Measurements from ENCODE around the gene PTPRF.

Gene PTPRF

DNA sequence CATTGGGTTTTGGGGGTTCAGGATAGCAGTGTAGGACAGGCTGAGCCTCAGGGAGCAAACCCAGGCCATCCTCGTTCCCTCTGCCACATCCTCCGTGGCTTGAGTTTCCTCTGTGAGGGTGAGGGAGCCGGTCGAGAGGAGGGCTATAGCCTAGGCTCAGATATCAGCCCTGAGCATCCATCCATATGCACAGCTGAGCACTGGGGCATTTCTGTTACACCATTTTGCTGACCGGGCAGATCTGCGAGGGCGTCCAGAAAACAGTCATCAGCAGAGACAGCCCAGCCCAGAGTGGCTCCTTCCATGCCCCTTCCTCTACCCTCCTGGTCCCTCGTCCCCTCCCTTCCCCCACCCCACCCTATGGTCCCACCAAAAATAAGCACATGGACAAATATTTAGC is 53.5 kb downstream of the PTPRF start:
- H4K20me1 ChIP-seq (ENCODE audit: insufficient read depth, low read length) = no peaks in the 10 kb centered on the region
- no peak for DNase-seq
- no peaks in the 10 kb centered on the region for H3K36me3 ChIP-seq (ENCODE audit: insufficient read depth, low read length)
- no peak overlapping the region for H3K4me2 ChIP-seq (ENCODE audit: insufficient read depth, low read length)
- no peaks in the 10 kb centered on the region for H3K4me1 ChIP-seq (ENCODE audit: insufficient read depth, low read length)
- no peak overlapping the region for H3K4me3 ChIP-seq (ENCODE audit: low read depth in 1 of 2, low read length in 2 of 2)
- no peak overlapping the region for H2AFZ ChIP-seq (ENCODE audit: low read depth, low read length)
- no peaks in the 10 kb centered on the region for H3K27me3 ChIP-seq (ENCODE audit: insufficient read depth, low read length, poor library complexity)
- TF ChIP-seq, protein P1, sequence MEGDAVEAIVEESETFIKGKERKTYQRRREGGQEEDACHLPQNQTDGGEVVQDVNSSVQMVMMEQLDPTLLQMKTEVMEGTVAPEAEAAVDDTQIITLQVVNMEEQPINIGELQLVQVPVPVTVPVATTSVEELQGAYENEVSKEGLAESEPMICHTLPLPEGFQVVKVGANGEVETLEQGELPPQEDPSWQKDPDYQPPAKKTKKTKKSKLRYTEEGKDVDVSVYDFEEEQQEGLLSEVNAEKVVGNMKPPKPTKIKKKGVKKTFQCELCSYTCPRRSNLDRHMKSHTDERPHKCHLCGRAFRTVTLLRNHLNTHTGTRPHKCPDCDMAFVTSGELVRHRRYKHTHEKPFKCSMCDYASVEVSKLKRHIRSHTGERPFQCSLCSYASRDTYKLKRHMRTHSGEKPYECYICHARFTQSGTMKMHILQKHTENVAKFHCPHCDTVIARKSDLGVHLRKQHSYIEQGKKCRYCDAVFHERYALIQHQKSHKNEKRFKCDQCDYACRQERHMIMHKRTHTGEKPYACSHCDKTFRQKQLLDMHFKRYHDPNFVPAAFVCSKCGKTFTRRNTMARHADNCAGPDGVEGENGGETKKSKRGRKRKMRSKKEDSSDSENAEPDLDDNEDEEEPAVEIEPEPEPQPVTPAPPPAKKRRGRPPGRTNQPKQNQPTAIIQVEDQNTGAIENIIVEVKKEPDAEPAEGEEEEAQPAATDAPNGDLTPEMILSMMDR (IDR thresholded peaks at IDR 0.05; ENCODE audit: borderline replicate concordance, extremely low read depth, low read length, poor library complexity, severe bottlenecking) = no peak
- ATAC-seq (ENCODE audit: insufficient read depth, low read depth) = no peak
- H3K9ac ChIP-seq (ENCODE audit: low read depth, low read length) = no peak overlapping the region
- H3K27ac ChIP-seq (ENCODE audit: low read length) = no peak overlapping the region
- no peaks in the 10 kb centered on the region for H3K9me3 ChIP-seq (ENCODE audit: insufficient read depth, low read length, severe bottlenecking)
- no peaks in the 10 kb centered on the region for H3K79me2 ChIP-seq (ENCODE audit: insufficient read depth, low read length)

- Histone ChIP-seq H3K4me2 (ENCODE audit: insufficient read depth, low read length) (no peak overlapping the region), H3K4me3 (ENCODE audit: low read depth in 1 of 2, low read length in 2 of 2) (no peak overlapping the region), H3K9ac (ENCODE audit: low read depth, low read length) (no peak overlapping the region), H3K79me2 (ENCODE audit: insufficient read depth, low read length) (no peaks in the 10 kb centered on the region), H3K27me3 (ENCODE audit: insufficient read depth, low read length, poor library complexity) (no peaks in the 10 kb centered on the region), H3K9me3 (ENCODE audit: insufficient read depth, low read length, severe bottlenecking) (no peaks in the 10 kb centered on the region), H3K4me1 (ENCODE audit: insufficient read depth, low read length) (no peaks in the 10 kb centered on the region), H3K36me3 (ENCODE audit: insufficient read depth, low read length) (no peaks in the 10 kb centered on the region), H3K27ac (ENCODE audit: low read length) (no peak overlapping the region), H2AFZ (ENCODE audit: low read depth, low read length) (no peak overlapping the region), H4K20me1 (ENCODE audit: insufficient read depth, low read length) (no peaks in the 10 kb centered on the region)
- no peak for ATAC-seq (ENCODE audit: insufficient read depth, low read depth)
- DNase-seq = no peak
- no peak for TF ChIP-seq EZH2 (IDR thresholded peaks at IDR 0.05; ENCODE audit: borderline replicate concordance, low read depth, low read length, severe bottlenecking)
- TF ChIP-seq, protein P1 (IDR thresholded peaks at IDR 0.05; ENCODE audit: borderline replicate concordance, extremely low read depth, low read length, poor library complexity, severe bottlenecking) = no peak
Observed at GRCh38 chr1:43585557-43585956, 54.9 kb downstream of the PTPRF start.

DNA sequence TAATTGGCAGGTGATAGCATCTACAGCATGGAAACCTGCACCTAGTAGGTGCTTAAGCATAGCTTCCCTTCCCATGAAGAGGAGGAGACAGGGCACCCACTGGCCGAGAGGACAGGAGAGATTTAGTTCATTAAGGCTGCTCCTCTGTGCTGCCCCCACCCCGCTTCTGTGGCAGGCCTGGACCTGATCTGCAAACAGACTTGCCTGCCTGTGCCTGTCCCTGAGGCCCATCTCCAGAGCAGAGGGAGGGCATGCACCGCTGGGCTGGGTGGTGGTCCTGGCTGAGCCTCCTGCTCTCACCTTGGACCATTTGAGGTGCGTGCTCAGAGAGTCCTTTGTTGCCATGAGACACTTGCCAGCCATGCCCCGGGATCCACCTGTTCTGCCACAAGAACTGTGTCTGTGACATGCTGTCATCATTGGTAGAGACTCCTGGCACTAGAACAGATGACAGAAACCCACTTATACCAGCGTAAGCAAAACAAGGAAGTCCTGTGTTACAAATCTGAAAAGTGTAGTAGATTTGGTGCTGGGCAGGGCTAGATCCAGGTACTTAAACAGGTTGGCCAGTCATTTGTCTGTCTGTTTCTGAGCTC is 55.6 kb downstream of the PTPRF start:
- no peaks in the 10 kb centered on the region for H3K27me3 ChIP-seq (ENCODE audit: insufficient read depth, low read length, poor library complexity)

More for the DNA sequence above, 55.6 kb downstream of the PTPRF start:
- DNase-seq (no peak), ATAC-seq (ENCODE audit: insufficient read depth, low read depth) (no peak)
- TF ChIP-seq EZH2 (IDR thresholded peaks at IDR 0.05; ENCODE audit: borderline replicate concordance, low read depth, low read length, severe bottlenecking) = no peak
- TF ChIP-seq, protein P1 (IDR thresholded peaks at IDR 0.05; ENCODE audit: borderline replicate concordance, extremely low read depth, low read length, poor library complexity, severe bottlenecking) = no peak
- H3K4me3 ChIP-seq (ENCODE audit: low read depth in 1 of 2, low read length in 2 of 2) = no peak overlapping the region
- no peak overlapping the region for H2AFZ ChIP-seq (ENCODE audit: low read depth, low read length)
- no peaks in the 10 kb centered on the region for H3K79me2 ChIP-seq (ENCODE audit: insufficient read depth, low read length)
- H3K9me3 ChIP-seq (ENCODE audit: insufficient read depth, low read length, severe bottlenecking) = no peaks in the 10 kb centered on the region
- H3K9ac ChIP-seq (ENCODE audit: low read depth, low read length) = no peak overlapping the region
- H3K27ac ChIP-seq (ENCODE audit: low read length) = no peak overlapping the region
- no peaks in the 10 kb centered on the region for H3K36me3 ChIP-seq (ENCODE audit: insufficient read depth, low read length)
- no peaks in the 10 kb centered on the region for H3K4me1 ChIP-seq (ENCODE audit: insufficient read depth, low read length)
- H3K4me2 ChIP-seq (ENCODE audit: insufficient read depth, low read length) = no peak overlapping the region
- H4K20me1 ChIP-seq (ENCODE audit: insufficient read depth, low read length) = no peaks in the 10 kb centered on the region
